Trophoblast cell (in vitro differentiated cells and primary cell): Measurements from ENCODE around the gene RAB11FIP3.

ENCODE experiments used
- DNase-seq, 2 donors: peaks; one replicate each; pipeline ENCODE4 v3.0.0-alpha.2; 2016
- H2AFZ ChIP-seq: 2 replicates; pipeline ENCODE4 v1.6.1; 2013; ENCODE audit warnings: low read length, moderate library complexity, mild to moderate bottlenecking; ENCODE audit not compliant: insufficient read depth, poor library complexity
- H2AK5ac ChIP-seq: 2 replicates; pipeline ENCODE4 v1.6.1; 2013; ENCODE audit warnings: mild to moderate bottlenecking, low read length
- H2BK120ac ChIP-seq: 2 replicates; pipeline ENCODE4 v1.6.1; 2013; ENCODE audit warnings: low read length, mild to moderate bottlenecking, moderate library complexity; ENCODE audit not compliant: insufficient read depth, poor library complexity
- H2BK12ac ChIP-seq: 2 replicates; pipeline ENCODE4 v1.6.1; 2013; ENCODE audit warnings: mild to moderate bottlenecking, low read length, moderate library complexity
- H2BK5ac ChIP-seq: 2 replicates; pipeline ENCODE4 v1.6.1; 2013; ENCODE audit warnings: low read length, low read depth, moderate library complexity, mild to moderate bottlenecking; ENCODE audit not compliant: poor library complexity
- H3K14ac ChIP-seq: 2 replicates; pipeline ENCODE4 v1.6.1; 2013; ENCODE audit warnings: mild to moderate bottlenecking, low read length
- H3K18ac ChIP-seq: 2 replicates; pipeline ENCODE4 v1.6.1; 2013; ENCODE audit warnings: mild to moderate bottlenecking, low read length
- H3K23ac ChIP-seq: 2 replicates; pipeline ENCODE4 v1.6.1; 2013; ENCODE audit warnings: low read length
- H3K27ac ChIP-seq: 2 replicates; pipeline ENCODE4 v1.5.1; 2013; ENCODE audit warnings: low read depth, mild to moderate bottlenecking, inconsistent platforms, low read length, moderate library complexity
- H3K27me3 ChIP-seq: 2 replicates; pipeline ENCODE4 v1.6.1; 2013; ENCODE audit warnings: inconsistent platforms, mild to moderate bottlenecking, low read length, moderate library complexity; ENCODE audit not compliant: insufficient read depth
- H3K36me3 ChIP-seq, 2 experiments: 1 replicate in 1 of 2; 2 replicates in 1 of 2; pipeline ENCODE4 v1.6.1; 2013; ENCODE audit warnings: low read length in 2 of 2, mild to moderate bottlenecking in 2 of 2, moderate library complexity in 1 of 2; ENCODE audit not compliant: insufficient read depth in 2 of 2, control insufficient read depth in 1 of 2
- H3K4ac ChIP-seq: 2 replicates; pipeline ENCODE4 v1.6.1; 2013; ENCODE audit warnings: low read depth, mild to moderate bottlenecking, low read length, moderate library complexity
- H3K4me1 ChIP-seq, 2 experiments: 1 replicate in 1 of 2; 2 replicates in 1 of 2; pipeline ENCODE4 v1.6.1; 2013; ENCODE audit warnings: low read length in 2 of 2, mild to moderate bottlenecking in 2 of 2, moderate library complexity in 1 of 2; ENCODE audit not compliant: insufficient read depth in 2 of 2, control insufficient read depth in 1 of 2
- H3K4me2 ChIP-seq: 2 replicates; pipeline ENCODE4 v1.6.1; 2013; ENCODE audit warnings: inconsistent platforms, mild to moderate bottlenecking, low read length, moderate library complexity
- H3K4me3 ChIP-seq: 2 replicates; pipeline ENCODE4 v1.5.1; 2013; ENCODE audit warnings: mild to moderate bottlenecking, low read depth, low read length, inconsistent platforms
- H3K79me1 ChIP-seq: one replicate; pipeline ENCODE4 v1.6.1; 2013; ENCODE audit warnings: low read length
- H3K79me2 ChIP-seq: 2 replicates; pipeline ENCODE4 v1.6.1; 2013; ENCODE audit warnings: low read length, mild to moderate bottlenecking; ENCODE audit not compliant: control insufficient read depth, insufficient read depth, poor library complexity
- H3K9ac ChIP-seq: 2 replicates; pipeline ENCODE4 v1.6.1; 2013; ENCODE audit warnings: mild to moderate bottlenecking, low read length
- H3K9me3 ChIP-seq: 2 replicates; pipeline ENCODE4 v1.6.1; 2013; ENCODE audit warnings: low read depth, mild to moderate bottlenecking, control low read depth, inconsistent platforms, low read length; ENCODE audit not compliant: insufficient read depth
- H4K12ac ChIP-seq: 2 replicates; pipeline ENCODE4 v1.6.1; 2013; ENCODE audit warnings: low read depth, mild to moderate bottlenecking, low read length, moderate library complexity
- H4K8ac ChIP-seq: 2 replicates; pipeline ENCODE4 v1.6.1; 2013; ENCODE audit warnings: low read depth, mild to moderate bottlenecking, low read length, moderate library complexity
- H4K91ac ChIP-seq: one replicate; pipeline ENCODE4 v1.6.1; 2013; ENCODE audit warnings: low read depth, mild to moderate bottlenecking, low read length, moderate library complexity
- WGBS: extraction: QIAGEN DNeasy Blood & Tissue Kit; methylation state at CpG from one replicate; pipeline ENCODE4 v1.1.7; 2013; ENCODE audit warnings: missing lambda C conversion rate; ENCODE audit not compliant: insufficient read length, insufficient coverage; ENCODE audit errors: extremely low coverage; 5-methylcytosine and 5-hydroxymethylcytosine counted together

The RAB11FIP3 gene

GRCh38 chr16:380762-381011, 44.8 kb upstream of the RAB11FIP3 start:
- H3K4me2 ChIP-seq = peak overlapping the region; percentile 83
- peaks cover 25% of the 10 kb centered on the region for H3K79me1 ChIP-seq
- peaks cover 22 to 25% of the 10 kb centered on the region in 2 experiments for H3K36me3 ChIP-seq
- peaks cover 16% of the 10 kb centered on the region for H3K79me2 ChIP-seq
- H2BK5ac ChIP-seq = peak overlapping the region; percentile 87
- peak overlapping the region; percentile 40 for H3K27ac ChIP-seq
- DNase-seq = peak in 1 of 2 donors; percentile 33
- no CpG with 5 or more reads among the region's 12 CpGs for WGBS
- peak overlapping the region; percentile 52 for H2BK120ac ChIP-seq
- H3K27me3 ChIP-seq = no peaks in the 10 kb centered on the region
- peak overlapping the region; percentile 79 for H2AFZ ChIP-seq
- H3K14ac ChIP-seq = peak overlapping the region; percentile 94
- peak overlapping the region; percentile 91 for H3K18ac ChIP-seq
- H2AK5ac ChIP-seq = peak overlapping the region; percentile 81
- peak overlapping the region; percentile 82 for H4K8ac ChIP-seq
- peak overlapping the region; percentile 89 for H3K9ac ChIP-seq
- H3K9me3 ChIP-seq = peaks cover 3% of the 10 kb centered on the region
- H4K12ac ChIP-seq = peak overlapping the region; percentile 52
- peak overlapping the region; percentile 95 for H3K4ac ChIP-seq
- H3K23ac ChIP-seq = no peak overlapping the region
- peak overlapping the region; percentile 89 for H3K4me3 ChIP-seq
- peak overlapping the region; percentile 90 for H4K91ac ChIP-seq
- peak overlapping the region; percentile 59 for H2BK12ac ChIP-seq
- peaks cover 13 to 26% of the 10 kb centered on the region in 2 experiments for H3K4me1 ChIP-seq

- Histone ChIP-seq H3K36me3 (peaks cover 17 to 20% of the 10 kb centered on the region in 2 experiments), H3K4ac (peak overlapping the region; percentile 95)
- no CpG with 5 or more reads among the region's 73 CpGs for WGBS
Measured at GRCh38 chr16:381012-381788, 44.2 kb upstream of the RAB11FIP3 start.

GRCh38 chr16:381789-382717, 43.4 kb upstream of the RAB11FIP3 start, which contains the start of gene PGAP6:
Gene PGAP6, minus strand, starts transcription at chr16:381978. Its CDS starts 157 bp downstream, at chr16:381821.
- no peaks in the 10 kb centered on the region for H3K27me3 ChIP-seq
- H3K9ac ChIP-seq = peak within 1 kb of the TSS; percentile 89
- peak within 1 kb of the TSS; percentile 94 for H2BK120ac ChIP-seq
- H3K36me3 ChIP-seq = peaks cover 9 to 11% of the 10 kb centered on the region in 2 experiments
- peak within 1 kb of the TSS; percentile 94 for H3K14ac ChIP-seq
- peaks cover 16 to 28% of the 10 kb centered on the region in 2 experiments for H3K4me1 ChIP-seq
- H3K27ac ChIP-seq = peak within 1 kb of the TSS; percentile 69
- peak within 1 kb of the TSS; percentile 90 for H4K91ac ChIP-seq
- H2AK5ac ChIP-seq = peak within 1 kb of the TSS; percentile 81
- peak within 1 kb of the TSS; percentile 98 for H3K4me2 ChIP-seq
- no CpG with 5 or more reads among the region's 123 CpGs for WGBS
- H4K12ac ChIP-seq = peak within 1 kb of the TSS; percentile 68
- H4K8ac ChIP-seq = peak within 1 kb of the TSS; percentile 83
- peak within 1 kb of the TSS; percentile 59 for H2BK12ac ChIP-seq
- H3K4ac ChIP-seq = peak within 1 kb of the TSS; percentile 95
- H2AFZ ChIP-seq = peak within 1 kb of the TSS; percentile 79
- no peak within 1 kb of the TSS for H3K23ac ChIP-seq
- DNase-seq = peak; percentile 25 to 78
- peak within 1 kb of the TSS; percentile 87 for H2BK5ac ChIP-seq
- H3K4me3 ChIP-seq = peak within 1 kb of the TSS; percentile 89
- peaks cover 25% of the 10 kb centered on the region for H3K79me1 ChIP-seq
- H3K79me2 ChIP-seq = peaks cover 16% of the 10 kb centered on the region
- peak within 1 kb of the TSS; percentile 97 for H3K18ac ChIP-seq
- H3K9me3 ChIP-seq = no peaks in the 10 kb centered on the region

More at GRCh38 chr16:381012-381788, 44.2 kb upstream of the RAB11FIP3 start:
- Histone ChIP-seq H2BK5ac (peak overlapping the region; percentile 87), H3K79me1 (peaks cover 25% of the 10 kb centered on the region), H2AFZ (peak overlapping the region; percentile 79), H3K27me3 (no peaks in the 10 kb centered on the region), H4K12ac (peak overlapping the region; percentile 52), H2BK120ac (peak overlapping the region; percentile 76), H2AK5ac (peak overlapping the region; percentile 81), H3K79me2 (peaks cover 16% of the 10 kb centered on the region), H4K91ac (peak overlapping the region; percentile 90), H3K9me3 (peaks cover 3% of the 10 kb centered on the region), H3K14ac (peak overlapping the region; percentile 94), H4K8ac (peak overlapping the region; percentile 82), H3K18ac (peak overlapping the region; percentile 97), H3K9ac (peak overlapping the region; percentile 89), H3K23ac (no peak overlapping the region), H3K4me3 (peak overlapping the region; percentile 89), H3K4me1 (peaks cover 14 to 26% of the 10 kb centered on the region in 2 experiments), H2BK12ac (peak overlapping the region; percentile 59), H3K4me2 (peak overlapping the region; percentile 83), H3K27ac (peak overlapping the region; percentile 69)
- DNase-seq = peak in 1 of 2 donors; percentile 36
